ENCODE measurements around the gene COLEC12. TPM values are rescaled to one million over a fixed set of nuclear protein-coding genes. Genes with fewer than 3 reads are reported as not detected.

COLEC12 gene
- total and polyA plus RNA-seq, 10 of the 15 experiments (the other 5 are each of a cell fraction or from before 2014, with no cell fraction given) = 0.04 to 0.05 TPM; not detected in 8

DNA sequence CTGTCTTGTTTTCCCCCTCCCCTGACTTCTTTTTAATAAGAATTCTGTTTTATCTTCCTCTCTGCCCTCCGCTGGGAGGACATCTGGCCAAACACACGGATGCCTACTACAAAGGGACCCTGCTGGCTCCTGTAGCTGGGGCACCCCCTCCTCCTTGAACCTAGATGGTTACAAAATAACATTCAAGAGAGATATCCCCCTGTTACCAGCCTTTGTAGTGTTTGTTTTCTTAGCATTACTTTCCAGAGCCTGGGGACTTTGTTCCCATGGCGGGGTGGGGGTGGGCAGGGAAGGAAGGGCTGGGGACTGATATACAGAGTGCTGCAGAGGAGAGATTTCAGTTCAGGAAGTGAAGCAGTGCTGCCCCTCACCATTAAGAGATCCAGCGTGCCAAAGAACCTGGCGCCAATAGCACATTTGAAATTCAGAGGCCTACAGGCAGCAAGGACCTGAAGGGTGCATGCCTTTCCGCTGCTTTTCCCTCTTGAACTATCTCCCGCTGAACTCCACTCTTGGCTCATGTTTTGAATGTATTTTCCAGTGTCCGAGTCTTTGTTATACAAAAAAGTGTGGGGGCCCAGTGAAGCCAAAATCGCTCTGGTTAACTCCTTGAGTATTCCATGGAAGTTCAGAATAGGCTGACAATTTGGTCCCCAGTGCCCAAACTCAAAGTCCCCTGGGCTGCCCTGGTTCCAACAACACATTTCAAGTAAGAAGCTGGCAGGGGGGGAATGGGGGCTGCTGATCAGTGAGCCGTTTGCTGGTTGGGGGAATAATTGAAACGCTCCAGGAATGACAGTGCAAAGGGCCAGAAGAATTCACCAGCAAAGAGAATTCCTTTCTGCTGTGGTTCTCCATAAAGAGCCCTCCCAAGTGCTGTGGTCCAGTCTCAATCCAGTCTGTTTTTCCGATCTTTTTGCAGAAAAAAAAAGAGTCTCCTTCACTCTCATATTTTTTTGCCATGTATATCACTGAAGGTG lies 137.9 kb downstream of the COLEC12 start:
- no peaks in the 10 kb centered on the region for H3K36me3 ChIP-seq (ENCODE audit: control insufficient read depth in 2 of 2, insufficient read depth in 2 of 2, low read length in 1 of 2)
- in situ Hi-C loops (cut with MboI) (no loop called here), intact Hi-C loops (cut with micrococcal nuclease; ENCODE audit: unreplicated experiment) (no loop called here)
- H3K27ac ChIP-seq (ENCODE audit: control insufficient read depth, insufficient read depth) = no peak overlapping the region
- no peak overlapping the region for H3K4me2 ChIP-seq (ENCODE audit: control insufficient read depth, insufficient read depth)
- H2AFZ ChIP-seq (ENCODE audit: control insufficient read depth, low read depth, low read length) = no peak overlapping the region
- H3K79me2 ChIP-seq (ENCODE audit: control insufficient read depth, insufficient read depth, low read length) = no peaks in the 10 kb centered on the region
- CTCF ChIA-PET = interaction anchor here (1.4 kb wide), 1 partner anchor 82 kb away, joined by 3 read pairs; no protein-coding TSS in a partner anchor
- SMC1A ChIA-PET (ENCODE audit: uncharacterized antibody, unreplicated experiment) = no interaction called here
- H3K9ac ChIP-seq (ENCODE audit: control insufficient read depth, insufficient read depth, low read length) = no peak overlapping the region
- DNase-seq (ENCODE audit: low read depth, low spot score) (no peak), ATAC-seq (no peak), FAIRE-seq (no peak)
- POLR2A ChIA-PET = no interaction called here
- BruUV-seq (replicated peaks) = no TSS peak
- H3K9me3 ChIP-seq (replicated peaks; ENCODE audit: control insufficient read depth, insufficient read depth, low read length) = no peaks in the 10 kb centered on the region
- H3K4me3 ChIP-seq = no peak overlapping the region
- no peaks in the 10 kb centered on the region for H4K20me1 ChIP-seq (ENCODE audit: control insufficient read depth, insufficient read depth)
- no peaks in the 10 kb centered on the region for H3K4me1 ChIP-seq (ENCODE audit: control insufficient read depth, insufficient read depth, low read length)
- no peak for TF ChIP-seq SP1 (IDR thresholded peaks at IDR 0.05; ENCODE audit: low read depth, low read length)
- TF ChIP-seq, protein P1, sequence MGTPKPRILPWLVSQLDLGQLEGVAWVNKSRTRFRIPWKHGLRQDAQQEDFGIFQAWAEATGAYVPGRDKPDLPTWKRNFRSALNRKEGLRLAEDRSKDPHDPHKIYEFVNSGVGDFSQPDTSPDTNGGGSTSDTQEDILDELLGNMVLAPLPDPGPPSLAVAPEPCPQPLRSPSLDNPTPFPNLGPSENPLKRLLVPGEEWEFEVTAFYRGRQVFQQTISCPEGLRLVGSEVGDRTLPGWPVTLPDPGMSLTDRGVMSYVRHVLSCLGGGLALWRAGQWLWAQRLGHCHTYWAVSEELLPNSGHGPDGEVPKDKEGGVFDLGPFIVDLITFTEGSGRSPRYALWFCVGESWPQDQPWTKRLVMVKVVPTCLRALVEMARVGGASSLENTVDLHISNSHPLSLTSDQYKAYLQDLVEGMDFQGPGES (IDR thresholded peaks at IDR 0.05) = no peak
- RAD21 ChIA-PET (ENCODE audit: unreplicated experiment) = no interaction called here
- 34% methylated on average over 12 of the region's 12 CpGs for WGBS (ENCODE audit: insufficient coverage, insufficient replicate concordance, low lambda C conversion rate, missing lambda C conversion rate)
- no peaks in the 10 kb centered on the region; a peak in 1 of 4 replicates for H3K27me3 ChIP-seq (replicated peaks in 1 of 2; ENCODE audit: control insufficient read depth in 2 of 2, insufficient read depth in 2 of 2, low read length in 1 of 2)

DNA sequence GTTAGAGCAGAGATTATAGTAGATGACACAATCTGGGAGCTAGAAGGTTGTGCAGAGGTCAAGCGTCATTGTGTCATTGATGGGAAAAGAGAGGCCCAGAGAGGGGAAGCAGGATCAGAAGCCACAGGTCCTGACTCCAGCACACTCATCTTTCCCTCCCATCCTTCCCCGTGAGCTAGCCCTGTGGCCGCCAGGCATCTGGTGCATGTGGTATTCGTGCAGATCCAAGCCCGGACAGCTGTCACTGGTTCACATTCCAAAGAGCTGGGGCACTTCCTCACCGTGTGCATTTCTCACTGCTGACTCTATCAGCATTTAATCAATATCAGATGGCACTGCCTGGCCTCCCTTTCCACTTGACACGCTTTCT lies 138.6 kb downstream of the COLEC12 start:
- in situ Hi-C loops (cut with MboI) (no loop called here), intact Hi-C loops (cut with micrococcal nuclease; ENCODE audit: unreplicated experiment) (no loop called here)
- no peaks in the 10 kb centered on the region for H3K79me2 ChIP-seq (ENCODE audit: control insufficient read depth, insufficient read depth, low read length)
- H3K4me2 ChIP-seq (ENCODE audit: control insufficient read depth, insufficient read depth) = no peak overlapping the region
- SMC1A ChIA-PET (ENCODE audit: uncharacterized antibody, unreplicated experiment) = no interaction called here
- H2AFZ ChIP-seq (ENCODE audit: control insufficient read depth, low read depth, low read length) = no peak overlapping the region
- RAD21 ChIA-PET (ENCODE audit: unreplicated experiment) = no interaction called here
- FAIRE-seq = no peak
- no peaks in the 10 kb centered on the region for H3K4me1 ChIP-seq (ENCODE audit: control insufficient read depth, insufficient read depth, low read length)
- no peak overlapping the region for H3K9ac ChIP-seq (ENCODE audit: control insufficient read depth, insufficient read depth, low read length)
- no peak for DNase-seq (ENCODE audit: low read depth, low spot score)
- no peaks in the 10 kb centered on the region; a peak in 1 of 4 replicates for H3K27me3 ChIP-seq (replicated peaks in 1 of 2; ENCODE audit: control insufficient read depth in 2 of 2, insufficient read depth in 2 of 2, low read length in 1 of 2)
- CTCF ChIA-PET = interaction anchor here (1.4 kb wide), 1 partner anchor 81 kb away, joined by 3 read pairs; no protein-coding TSS in a partner anchor
- no peak overlapping the region for H3K4me3 ChIP-seq
- H4K20me1 ChIP-seq (ENCODE audit: control insufficient read depth, insufficient read depth) = no peaks in the 10 kb centered on the region
- H3K27ac ChIP-seq (ENCODE audit: control insufficient read depth, insufficient read depth) = no peak overlapping the region
- H3K9me3 ChIP-seq (replicated peaks; ENCODE audit: control insufficient read depth, insufficient read depth, low read length) = no peaks in the 10 kb centered on the region
- no peak for ATAC-seq
- POLR2A ChIA-PET = interaction anchor here (0.7 kb wide), 1 partner anchor 11 kb away, joined by 4 read pairs; no protein-coding TSS in a partner anchor
- no TSS peak for BruUV-seq (replicated peaks)
- no peaks in the 10 kb centered on the region for H3K36me3 ChIP-seq (ENCODE audit: control insufficient read depth in 2 of 2, insufficient read depth in 2 of 2, low read length in 1 of 2)
- 21% methylated on average over 7 of the region's 7 CpGs for WGBS (ENCODE audit: insufficient coverage, insufficient replicate concordance, low lambda C conversion rate, missing lambda C conversion rate)
- TF ChIP-seq, protein P2, sequence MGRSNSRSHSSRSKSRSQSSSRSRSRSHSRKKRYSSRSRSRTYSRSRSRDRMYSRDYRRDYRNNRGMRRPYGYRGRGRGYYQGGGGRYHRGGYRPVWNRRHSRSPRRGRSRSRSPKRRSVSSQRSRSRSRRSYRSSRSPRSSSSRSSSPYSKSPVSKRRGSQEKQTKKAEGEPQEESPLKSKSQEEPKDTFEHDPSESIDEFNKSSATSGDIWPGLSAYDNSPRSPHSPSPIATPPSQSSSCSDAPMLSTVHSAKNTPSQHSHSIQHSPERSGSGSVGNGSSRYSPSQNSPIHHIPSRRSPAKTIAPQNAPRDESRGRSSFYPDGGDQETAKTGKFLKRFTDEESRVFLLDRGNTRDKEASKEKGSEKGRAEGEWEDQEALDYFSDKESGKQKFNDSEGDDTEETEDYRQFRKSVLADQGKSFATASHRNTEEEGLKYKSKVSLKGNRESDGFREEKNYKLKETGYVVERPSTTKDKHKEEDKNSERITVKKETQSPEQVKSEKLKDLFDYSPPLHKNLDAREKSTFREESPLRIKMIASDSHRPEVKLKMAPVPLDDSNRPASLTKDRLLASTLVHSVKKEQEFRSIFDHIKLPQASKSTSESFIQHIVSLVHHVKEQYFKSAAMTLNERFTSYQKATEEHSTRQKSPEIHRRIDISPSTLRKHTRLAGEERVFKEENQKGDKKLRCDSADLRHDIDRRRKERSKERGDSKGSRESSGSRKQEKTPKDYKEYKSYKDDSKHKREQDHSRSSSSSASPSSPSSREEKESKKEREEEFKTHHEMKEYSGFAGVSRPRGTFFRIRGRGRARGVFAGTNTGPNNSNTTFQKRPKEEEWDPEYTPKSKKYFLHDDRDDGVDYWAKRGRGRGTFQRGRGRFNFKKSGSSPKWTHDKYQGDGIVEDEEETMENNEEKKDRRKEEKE (IDR thresholded peaks at IDR 0.05) = no peak
- TF ChIP-seq, protein P3, sequence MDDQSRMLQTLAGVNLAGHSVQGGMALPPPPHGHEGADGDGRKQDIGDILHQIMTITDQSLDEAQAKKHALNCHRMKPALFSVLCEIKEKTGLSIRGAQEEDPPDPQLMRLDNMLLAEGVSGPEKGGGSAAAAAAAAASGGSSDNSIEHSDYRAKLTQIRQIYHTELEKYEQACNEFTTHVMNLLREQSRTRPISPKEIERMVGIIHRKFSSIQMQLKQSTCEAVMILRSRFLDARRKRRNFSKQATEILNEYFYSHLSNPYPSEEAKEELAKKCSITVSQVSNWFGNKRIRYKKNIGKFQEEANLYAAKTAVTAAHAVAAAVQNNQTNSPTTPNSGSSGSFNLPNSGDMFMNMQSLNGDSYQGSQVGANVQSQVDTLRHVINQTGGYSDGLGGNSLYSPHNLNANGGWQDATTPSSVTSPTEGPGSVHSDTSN (IDR thresholded peaks at IDR 0.05; ENCODE audit: insufficient replicate concordance, low read depth, low read length) = no peak
- TF ChIP-seq, protein P4, sequence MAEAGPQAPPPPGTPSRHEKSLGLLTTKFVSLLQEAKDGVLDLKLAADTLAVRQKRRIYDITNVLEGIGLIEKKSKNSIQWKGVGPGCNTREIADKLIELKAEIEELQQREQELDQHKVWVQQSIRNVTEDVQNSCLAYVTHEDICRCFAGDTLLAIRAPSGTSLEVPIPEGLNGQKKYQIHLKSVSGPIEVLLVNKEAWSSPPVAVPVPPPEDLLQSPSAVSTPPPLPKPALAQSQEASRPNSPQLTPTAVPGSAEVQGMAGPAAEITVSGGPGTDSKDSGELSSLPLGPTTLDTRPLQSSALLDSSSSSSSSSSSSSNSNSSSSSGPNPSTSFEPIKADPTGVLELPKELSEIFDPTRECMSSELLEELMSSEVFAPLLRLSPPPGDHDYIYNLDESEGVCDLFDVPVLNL (IDR thresholded peaks at IDR 0.05; ENCODE audit: low read depth, low read length) = no peak
- TF ChIP-seq EGR1 (IDR thresholded peaks at IDR 0.05; ENCODE audit: borderline replicate concordance in 1 of 2, low read depth in 2 of 2, low read length in 2 of 2) (no peak), SMAD1 (IDR thresholded peaks at IDR 0.05; ENCODE audit: low read depth, partially characterized antibody) (no peak)

Measured in GM12878 (cell line).